Stomach (tissue), 4 donors: Measurements from ENCODE around the gene SMOC2.

Source experiments
- POLR2A ChIP-seq, 4 donors: fragments of 450-650 bp; IDR thresholded peaks; one replicate each; pipeline ENCODE4 v1.6.1; 2016; ENCODE audit warnings: antibody characterized with exemption in 4 of 4, control low read depth in 2 of 4, mild to moderate bottlenecking in 1 of 4, moderate library complexity in 1 of 4
- POLR2AphosphoS5 ChIP-seq, 3 donors: sonication (generic); formaldehyde crosslinking; IDR thresholded peaks; one replicate each; pipeline ENCODE4 v1.6.1; 2016; ENCODE audit warnings: antibody characterized with exemption in 3 of 3
- TF ChIP-seq, protein P1 (sequence below), 7 experiments: fragments of 450-650 bp in 4 of 7; fragments of 200-600 bp in 3 of 7; sonication (generic) in 3 of 7; IDR thresholded peaks; one replicate each; pipeline ENCODE4 v1.5.1; 2016 to 2019; ENCODE audit warnings: antibody characterized with exemption in 7 of 7, control low read depth in 2 of 7, mild to moderate bottlenecking in 1 of 7

DNA sequence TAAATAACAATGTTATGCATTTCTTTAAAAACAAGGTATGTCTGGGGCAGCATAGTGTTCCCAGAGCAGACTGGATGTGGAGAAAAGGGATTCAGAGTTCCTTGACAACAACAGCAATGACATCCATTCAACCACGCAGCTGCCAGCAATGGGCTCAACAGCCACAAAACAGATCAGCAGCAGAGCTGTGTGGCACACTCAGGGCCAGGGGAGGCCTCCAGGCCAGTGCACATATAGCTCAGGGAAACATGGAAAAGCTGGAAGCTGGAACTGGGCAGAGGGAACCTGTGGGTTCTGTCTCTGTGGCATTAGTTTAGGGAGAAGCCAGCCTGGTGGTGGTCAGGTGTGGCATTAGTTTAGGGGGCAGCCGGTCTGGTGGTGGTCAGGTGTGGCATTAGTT lies 148.3 kb downstream of the SMOC2 start:
- no peak for TF ChIP-seq POLR2A (IDR thresholded peaks at IDR 0.05)
- TF ChIP-seq, protein P1, sequence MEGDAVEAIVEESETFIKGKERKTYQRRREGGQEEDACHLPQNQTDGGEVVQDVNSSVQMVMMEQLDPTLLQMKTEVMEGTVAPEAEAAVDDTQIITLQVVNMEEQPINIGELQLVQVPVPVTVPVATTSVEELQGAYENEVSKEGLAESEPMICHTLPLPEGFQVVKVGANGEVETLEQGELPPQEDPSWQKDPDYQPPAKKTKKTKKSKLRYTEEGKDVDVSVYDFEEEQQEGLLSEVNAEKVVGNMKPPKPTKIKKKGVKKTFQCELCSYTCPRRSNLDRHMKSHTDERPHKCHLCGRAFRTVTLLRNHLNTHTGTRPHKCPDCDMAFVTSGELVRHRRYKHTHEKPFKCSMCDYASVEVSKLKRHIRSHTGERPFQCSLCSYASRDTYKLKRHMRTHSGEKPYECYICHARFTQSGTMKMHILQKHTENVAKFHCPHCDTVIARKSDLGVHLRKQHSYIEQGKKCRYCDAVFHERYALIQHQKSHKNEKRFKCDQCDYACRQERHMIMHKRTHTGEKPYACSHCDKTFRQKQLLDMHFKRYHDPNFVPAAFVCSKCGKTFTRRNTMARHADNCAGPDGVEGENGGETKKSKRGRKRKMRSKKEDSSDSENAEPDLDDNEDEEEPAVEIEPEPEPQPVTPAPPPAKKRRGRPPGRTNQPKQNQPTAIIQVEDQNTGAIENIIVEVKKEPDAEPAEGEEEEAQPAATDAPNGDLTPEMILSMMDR (IDR thresholded peaks at IDR 0.05): no peak
- TF ChIP-seq POLR2AphosphoS5 (IDR thresholded peaks at IDR 0.05): no peak
